ENCODE results near the gene PGP.

PGP gene

DNA sequence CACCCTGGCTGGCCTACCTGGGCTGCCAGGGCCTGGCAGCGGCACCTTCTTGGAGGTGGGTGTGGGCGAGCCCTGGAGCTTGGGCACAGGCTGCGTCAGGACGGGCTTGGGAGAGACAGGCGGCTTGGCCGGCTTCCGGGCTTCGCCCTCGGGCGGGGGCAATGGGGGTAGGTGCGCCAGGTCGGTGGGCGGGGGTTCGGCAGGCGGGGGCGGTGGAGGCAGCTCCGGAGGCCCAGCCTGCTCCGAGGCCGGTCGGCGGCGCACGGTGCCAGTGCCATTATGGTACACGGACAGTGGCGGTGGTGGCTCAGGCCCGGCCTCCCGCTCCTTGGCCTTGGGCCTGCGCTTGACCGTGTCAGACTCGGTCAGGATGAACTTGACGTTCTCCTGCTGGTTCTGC, 35.1 kb downstream of the PGP start:
- no peak for DNase-seq

DNA sequence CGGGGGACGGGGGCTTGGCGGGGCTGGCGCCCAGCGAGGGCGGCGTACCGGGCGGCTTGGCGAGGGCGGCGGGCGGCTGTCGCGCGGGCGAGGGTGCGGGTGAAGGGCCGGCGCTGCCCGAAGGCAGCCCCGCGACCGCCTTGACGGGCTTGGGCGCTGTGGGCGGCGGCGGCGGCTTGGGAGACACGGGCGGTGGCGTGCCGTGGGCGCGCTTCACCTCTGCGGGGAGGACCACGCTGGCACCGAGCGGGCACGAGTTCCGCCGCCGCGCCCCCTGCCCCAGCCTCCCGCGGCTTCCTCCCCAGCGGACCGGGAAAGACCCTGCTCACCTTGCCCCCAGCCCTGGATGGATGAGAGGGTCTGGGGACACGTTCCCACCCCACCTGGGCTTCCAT, 35.5 kb downstream of the PGP start:
- no peak for DNase-seq

DNA sequence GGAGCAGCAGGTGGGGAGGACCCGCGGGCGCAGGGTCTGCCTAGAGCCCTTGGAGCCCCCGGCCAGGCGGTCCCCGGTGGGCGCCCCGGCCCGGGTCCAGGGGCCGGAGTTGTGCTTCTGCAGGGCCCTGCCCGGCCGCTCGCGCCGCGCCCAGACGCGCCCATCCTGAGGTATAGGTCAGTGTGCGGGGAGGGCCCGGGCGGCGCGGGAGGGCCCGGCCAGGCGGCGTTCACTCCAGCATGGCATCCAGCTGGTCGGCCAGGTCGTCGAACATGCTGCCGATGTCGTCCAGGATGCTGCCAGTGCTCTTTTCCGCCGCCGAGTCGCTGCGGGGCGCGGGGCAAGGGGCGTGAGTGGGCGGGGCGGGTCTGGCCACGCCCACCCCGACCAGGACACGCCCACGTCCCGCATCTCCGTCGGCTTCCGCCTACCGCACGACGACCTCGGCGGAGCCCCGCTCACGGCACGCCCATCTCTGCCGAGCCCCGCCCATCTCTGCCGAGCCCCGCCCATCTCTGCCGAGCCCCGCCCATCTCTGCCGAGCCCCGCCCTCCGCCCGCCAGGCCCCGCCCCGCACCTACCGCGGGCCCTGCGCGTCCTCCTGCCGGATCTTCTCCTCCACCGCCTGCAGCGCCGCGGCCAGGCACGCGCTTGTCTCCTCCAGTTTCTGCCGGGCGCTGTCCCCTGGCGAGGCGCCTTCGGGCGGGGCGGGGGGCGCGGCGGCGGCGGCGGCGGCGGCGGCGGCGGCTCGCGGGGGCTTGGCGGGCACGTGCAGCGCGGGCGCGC, 36.1 kb downstream of the PGP start:
- DNase-seq = peak; percentile 42

DNA sequence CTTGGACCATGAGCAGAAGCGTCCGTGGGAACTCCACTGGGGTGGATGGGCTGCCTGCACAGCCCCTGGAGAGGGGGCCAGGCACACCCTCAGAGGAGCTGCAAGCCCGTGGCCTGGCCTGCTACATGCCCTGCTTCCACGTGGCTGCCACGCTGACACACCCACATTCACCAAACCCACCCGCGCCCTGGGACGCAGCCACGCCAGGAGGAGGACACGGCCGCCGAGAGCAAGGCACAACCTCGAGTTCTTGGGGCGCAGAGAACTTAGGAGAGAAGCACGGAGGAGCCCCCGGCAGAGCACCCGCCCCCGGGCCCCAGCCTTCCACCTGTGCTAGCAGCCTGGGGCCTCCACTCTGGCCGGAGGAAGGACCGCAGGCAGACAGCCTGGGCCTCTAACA, 37.1 kb downstream of the PGP start:
- DNase-seq = no peak

DNA sequence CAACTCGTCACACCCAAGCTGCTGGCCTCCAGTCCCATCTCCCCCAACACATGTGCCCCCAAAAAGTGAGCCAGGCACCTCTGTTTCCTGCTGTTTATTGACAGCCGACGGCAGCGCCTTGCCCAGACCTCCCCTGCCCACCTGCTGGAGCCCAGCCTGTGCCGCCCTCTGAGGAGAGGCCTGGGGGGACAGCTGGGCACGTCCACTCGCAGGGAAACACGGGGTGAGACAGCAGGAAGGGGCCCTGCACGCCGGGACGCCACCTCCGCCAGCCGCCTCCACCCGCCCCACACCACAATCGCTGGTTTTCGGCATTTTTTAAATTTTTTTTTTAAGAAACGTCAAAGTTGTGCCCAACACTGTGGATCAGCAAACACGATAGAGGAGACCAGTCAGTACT, 37.5 kb downstream of the PGP start:
- DNase-seq = no peak

DNA sequence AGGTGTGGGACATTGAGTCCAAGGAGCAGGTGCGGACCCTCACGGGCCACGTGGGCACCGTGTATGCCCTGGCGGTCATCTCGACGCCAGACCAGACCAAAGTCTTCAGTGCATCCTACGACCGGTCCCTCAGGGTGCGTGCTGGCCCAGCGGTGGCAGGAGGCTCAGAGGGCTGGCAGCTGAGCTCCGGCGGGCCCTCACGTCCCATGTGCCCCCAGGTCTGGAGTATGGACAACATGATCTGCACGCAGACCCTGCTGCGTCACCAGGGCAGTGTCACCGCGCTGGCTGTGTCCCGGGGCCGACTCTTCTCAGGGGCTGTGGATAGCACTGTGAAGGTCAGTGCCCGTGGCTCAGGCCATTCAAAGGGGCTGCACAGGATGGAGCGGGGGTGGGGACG, 38.6 kb downstream of the PGP start:
- DNase-seq = no peak

DNA sequence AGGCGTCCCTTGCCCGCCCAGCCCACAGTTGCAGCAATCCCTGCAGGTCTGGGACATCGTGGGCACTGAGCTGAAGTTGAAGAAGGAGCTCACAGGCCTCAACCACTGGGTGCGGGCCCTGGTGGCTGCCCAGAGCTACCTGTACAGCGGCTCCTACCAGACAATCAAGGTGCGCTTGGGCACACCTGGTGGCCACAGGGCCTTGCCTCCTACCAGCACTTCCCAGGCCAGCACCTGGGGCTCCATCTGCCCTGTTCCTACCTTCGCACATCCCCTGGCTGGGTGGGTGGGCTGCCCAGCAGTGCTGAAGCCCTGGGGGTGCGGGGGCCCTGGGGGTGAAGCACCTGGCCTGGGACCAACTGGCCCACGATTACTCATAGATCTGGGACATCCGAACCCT, 39.2 kb downstream of the PGP start:
- no peak for DNase-seq

DNA sequence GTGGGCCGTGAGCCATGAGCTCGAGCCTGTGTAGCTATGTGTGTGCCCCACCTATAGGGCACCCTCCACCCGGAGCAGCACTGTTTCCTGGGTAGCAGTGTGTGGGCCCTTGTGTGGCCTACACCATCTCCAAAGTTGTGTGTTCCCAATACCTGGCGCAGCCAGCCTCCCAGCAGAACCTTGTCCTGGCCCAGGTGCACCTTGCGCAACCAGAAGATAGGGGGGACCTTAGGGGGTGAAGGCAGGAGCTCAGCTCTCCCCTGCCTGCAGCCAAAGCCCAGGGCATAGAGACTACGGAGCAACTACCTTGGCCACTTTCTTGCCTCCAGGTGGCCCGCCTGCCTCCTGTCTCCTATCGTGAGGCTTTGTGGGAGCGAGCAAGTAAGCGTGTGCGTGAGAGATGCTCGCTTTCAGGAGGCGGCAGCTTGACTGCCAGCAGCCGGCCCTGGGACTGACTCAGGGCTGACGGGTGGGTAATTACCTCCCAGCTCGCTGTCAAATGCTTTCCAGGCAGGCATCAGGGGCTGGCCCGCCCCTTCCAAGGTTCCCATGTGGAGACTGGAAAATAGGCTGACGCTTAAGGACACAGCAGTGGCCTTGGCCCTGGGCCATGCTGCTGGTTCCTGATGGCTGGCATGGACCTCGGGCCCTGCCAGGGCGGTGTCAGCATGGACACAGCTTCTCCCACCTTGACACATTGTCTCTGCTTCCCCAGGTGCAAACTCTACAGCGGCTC, 40.1 kb downstream of the PGP start:
- no peak for DNase-seq

DNA sequence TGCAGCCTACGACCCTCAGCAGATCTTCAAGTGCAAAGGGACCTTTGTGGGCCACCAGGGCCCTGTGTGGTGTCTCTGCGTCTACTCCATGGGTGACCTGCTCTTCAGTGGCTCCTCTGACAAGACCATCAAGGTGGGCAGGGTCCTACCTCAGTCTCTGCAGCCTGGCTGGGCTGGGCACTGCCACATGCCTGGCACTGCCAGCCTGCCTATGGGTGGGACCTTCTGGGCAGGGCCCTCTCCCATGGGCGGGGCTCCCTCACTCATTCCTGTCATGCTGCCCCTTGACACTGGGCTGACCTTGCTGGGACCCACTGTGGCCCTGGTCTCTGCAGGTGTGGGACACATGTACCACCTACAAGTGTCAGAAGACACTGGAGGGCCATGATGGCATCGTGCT, 40.7 kb downstream of the PGP start:
- DNase-seq = no peak

DNA sequence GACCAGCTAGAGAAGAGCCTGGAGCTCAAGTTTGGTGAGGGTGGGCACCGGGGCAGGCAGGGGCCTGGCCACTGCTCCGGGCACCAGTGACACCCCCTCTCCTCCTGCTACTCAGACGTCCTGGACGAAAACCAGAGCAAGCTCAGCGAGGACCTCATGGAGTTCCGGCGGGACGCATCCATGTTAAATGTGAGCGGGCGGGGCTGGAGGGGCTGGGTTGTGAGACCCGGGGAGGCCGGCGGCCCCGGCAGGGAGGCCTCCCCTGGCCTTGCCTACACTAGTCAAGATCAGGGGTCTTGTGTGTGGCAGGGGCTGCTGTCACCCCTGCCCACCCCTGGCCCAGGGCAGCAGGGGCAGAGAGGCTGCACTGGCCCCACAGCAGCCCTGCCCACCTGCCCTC, 41.3 kb downstream of the PGP start:
- no peak for DNase-seq

DNA sequence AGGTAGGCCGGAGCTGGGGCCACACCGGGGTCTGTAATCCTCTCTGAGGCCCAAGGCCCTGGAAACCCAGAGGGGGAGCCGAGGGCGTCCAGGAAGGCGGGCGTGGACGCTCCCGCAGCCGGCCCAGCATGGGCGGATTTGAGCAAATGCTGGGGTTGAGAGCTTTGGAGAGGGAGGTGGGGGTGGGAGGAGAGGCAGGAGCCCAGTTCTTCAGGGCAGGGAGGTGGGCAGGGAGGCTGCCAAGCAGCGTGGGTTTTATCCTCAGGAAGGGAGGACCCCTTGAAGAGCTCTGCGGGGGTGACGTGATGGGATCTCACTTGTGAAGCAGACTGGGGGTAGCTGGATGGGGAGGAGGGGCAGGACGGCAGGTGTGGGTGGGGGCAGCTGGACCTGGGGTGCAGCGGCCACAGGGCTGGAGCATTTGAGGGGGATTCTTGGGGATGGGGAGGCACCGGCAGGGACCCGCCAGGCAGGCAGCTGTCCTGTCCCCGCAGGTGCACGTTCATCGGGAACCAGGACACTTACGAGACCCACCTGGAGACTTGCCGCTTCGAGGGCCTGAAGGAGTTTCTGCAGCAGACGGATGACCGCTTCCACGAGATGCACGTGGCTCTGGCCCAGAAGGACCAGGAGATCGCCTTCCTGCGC, 41.8 kb downstream of the PGP start:
- no peak for DNase-seq

DNA sequence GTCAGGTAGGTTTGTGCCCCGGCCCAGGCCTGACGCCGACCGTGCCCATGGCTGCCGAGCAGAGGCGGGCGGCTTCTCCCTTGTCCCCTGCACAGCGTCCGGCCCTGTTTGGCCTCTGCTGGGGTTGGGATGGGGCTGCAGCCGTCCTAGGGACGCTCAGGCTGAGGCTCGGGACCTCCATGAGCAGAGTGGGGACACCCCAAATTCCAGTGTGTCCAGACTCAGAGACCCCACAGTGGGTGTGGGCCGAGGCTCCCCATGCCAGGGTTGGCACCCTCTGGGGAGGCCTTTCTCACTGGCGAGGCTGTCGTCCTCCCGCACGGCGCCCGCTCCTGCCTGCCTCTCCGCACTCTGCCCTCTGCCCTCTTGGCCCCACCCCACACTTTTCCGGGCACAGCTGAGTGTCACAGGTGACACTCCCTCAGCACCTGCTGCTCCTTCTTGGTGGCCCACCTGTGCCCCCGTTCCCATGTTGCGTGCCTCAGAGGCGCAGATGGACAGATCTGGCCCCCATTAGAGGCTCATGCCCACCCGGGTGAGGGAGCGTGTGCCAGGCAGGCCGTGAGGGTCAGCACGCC, 43.0 kb downstream of the PGP start:
- no peak for DNase-seq

DNA sequence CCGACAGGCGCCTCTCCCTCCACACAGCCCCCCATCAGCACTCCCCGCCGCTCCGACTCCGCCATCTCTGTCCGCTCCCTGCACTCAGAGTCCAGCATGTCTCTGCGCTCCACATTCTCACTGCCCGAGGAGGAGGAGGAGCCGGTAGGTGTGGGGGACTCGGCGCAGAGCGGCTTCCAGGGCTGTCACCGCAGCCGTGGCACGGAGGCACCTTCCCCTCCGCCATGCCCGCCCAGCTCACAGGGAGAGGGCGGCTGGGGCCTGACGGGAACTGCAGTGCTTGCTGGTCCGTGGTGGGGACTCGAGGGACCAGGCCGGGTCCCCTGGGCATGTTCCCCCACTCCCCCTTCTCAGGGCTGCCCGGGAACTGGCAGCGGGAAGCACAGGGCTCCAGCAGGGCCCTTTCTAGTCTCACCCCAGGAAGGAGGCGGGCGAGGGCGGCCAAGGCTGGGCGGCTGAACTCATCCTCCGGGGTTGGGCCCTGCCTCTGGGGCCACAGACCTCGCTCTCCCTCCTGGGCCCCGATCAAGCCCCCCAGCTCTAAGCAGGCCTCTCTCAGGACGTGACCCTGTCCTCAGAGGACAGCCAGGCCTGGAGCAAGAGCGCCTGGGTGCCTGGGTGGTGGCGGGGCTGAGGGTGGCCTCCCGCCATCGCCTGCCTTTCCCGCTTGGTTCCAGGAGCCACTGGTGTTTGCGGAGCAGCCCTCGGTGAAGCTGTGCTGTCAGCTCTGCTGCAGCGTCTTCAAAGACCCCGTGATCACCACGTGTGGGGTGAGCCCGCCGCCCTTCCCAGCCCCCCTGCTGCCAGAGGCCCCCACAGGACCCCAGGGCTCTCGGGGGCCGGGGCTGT, 43.8 kb downstream of the PGP start:
- DNase-seq = no peak

DNA sequence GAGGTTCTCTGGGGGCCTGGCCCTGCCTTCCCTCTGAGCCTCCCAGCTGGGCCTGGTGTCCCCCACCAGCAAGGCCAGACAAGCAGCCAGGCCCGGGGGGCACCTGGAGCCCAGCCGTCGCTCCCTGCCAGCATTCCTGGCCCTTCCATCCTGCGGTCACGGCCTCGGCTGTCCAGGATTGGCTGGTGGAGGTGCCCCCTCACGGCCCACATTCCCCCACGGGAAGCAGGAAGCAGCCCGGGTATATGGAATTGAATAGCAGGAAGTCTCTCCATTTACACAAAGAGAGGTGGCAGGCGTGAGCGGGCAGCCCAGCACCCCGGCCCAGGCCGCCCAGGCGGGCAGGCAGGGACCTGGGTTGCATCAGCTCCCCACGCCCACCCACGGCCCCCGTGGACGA, 44.6 kb downstream of the PGP start:
- DNase-seq = no peak

DNA sequence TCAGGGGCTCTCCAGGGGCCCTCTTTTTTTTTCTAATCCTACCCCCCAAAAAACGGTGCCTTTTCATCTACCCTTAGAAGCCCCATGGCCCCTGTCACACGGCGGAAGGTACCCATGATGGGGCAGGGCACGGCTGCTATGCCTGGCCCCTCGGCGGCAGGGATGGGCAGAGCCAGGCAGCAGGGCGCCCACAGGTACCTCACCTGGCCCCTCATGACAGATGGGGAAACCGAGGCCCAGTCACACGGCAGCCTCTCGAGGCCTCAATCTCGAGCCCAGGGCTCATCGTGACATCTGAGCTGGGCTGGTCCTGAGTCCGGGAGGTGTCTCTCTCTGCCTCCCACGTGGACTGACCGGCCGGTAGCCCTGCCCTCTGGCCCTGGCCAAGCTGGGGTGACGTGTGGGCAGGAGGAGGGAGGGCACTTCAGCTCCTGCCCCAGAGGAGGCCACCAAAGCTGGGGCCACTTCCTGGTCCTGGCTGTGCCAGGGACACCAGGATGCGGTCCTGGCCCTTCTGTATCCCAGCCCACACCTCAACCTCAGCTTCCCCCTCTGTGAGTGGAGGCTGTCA, 47.5 kb downstream of the PGP start:
- DNase-seq = no peak

DNA sequence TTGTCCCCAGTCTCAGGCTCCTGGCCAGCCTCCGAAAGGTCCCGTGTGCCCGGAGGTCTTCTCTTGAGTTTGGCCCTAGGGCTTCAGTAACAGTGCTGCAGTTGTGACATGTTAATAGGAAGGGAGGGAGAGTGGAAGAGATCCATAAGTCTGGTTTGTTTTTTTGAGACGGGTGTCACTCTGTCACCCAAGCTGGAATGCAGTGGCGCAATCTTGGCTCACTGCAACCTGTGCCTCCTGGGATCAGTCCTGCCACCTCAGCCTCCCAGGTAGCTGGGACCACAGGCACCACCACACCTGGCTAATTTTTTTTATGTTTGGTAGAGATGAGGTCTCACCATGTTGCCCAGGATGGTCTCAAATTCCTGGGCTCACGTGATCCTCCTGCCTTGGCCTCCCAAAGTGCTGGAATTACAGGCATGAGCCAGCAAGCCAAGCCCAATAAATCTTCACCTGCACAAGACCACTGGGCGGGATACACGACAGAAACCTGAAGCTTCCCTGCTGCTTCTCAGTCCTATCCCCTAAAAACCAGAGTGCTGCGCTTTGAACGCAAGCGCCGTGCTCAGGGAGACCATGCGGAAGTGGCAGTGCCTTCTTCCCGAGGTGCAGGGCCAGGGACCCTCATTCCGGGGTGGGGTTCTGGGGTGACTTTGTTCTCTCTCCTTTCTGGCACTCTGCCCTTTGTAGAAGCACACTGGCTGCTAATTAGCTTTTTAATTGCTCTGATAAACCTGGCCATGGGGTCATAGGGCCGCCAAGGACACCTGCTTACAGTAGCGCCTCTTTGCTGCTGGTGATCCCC, 48.2 kb downstream of the PGP start:
- DNase-seq = no peak

DNA sequence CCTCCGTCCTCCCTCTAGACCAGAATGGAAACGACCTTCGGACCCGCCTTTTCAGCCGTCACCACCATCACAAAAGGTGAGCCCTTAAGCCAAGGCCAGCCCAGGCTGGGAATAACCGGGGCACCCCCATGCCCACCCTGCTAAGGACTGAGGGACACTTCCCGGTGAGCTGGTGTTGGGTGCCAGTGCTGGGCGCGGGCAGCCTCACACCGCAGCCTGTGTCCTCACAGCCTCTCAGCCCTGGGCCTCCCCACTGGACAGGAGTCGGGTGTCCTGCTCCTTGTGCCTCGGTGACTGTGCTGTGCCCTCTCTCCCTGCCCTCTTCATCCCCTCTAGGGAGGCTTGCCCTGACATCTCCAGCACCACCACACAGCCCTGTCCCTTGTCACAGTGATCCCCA, 48.8 kb downstream of the PGP start:
- no peak for DNase-seq

DNA sequence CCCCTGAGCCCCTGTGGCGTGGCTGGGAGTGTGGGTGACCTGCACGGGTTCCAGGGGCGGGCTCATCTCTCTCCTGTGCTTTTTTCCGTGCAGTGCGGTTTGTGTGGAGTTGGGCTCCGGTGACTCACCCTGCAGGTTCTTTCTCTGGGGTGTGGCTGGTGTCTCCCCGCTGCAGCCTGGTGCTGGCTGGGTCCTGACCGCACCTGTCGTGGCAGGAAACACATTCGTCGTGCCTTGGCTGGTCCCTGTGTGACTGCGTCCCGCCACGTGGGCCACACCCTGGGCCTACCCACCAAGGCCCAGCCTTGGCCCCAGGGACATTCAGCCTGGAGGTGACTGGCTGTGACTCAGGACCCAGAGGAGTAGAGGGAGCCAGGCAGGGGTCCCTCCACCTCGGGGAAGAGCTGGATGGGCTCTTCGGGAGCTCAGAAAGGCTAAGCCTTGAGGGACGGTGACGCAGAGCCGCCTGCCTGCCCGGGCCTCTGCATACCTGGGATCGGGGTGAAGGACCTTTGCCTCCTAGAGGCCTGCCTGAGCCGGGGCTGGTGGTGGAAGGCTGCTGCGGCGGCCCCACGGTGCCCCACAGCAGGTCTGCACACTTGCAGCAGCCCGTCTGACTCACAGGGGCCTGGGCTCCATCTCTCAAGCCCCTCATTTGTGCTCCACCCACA, 51.3 kb downstream of the PGP start:
- no peak for DNase-seq

DNA sequence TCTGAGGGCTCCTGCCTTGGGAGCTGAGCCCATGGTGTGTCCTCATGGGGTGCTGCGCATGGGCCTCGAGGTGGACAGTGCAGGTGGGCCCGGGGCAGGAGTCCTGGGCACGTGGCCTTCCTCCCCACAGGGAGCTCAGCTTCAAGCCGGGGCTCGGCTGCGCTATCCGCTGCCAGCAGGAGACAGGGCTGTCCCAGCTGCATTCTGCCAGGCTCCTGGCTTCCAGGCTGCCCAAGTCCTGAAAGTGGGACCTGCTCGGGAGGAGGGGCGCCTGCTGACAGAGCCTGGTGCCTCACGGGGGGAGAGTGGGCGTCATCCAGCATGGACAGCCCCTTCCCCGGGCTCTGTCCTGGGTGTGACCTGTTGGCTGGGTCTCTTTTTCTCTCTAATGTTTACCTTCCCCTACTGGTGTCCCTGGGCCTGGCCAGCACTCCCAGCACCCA, 51.9 kb downstream of the PGP start:
- DNase-seq = no peak

DNA sequence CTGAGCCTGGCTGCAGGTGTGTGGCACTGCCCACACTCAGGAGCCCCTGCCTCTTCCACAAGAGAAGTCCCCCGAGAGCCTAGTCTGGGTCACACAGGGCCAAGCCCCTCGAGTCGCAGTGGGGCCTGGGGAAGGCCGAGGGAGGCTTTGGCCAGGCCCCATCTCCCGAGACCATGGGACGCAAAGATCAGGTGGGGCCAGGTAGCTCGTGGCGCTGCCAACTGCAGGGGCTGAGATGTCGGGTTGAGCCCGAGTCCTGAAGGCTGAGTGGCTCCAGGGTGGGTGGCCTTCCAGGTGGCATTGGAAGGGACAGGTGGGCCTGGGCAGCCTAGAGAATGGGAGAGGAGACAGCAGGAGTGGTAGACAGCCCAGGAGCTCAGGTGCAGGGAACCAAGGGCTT, 52.7 kb downstream of the PGP start:
- DNase-seq = no peak

Measured in fibroblast of upper back skin (primary cell).